ENCODE data around the gene IRGQ.
"Not testable (repeated sequence)": the region's sequence is repeated elsewhere in the genome, so short reads cannot be mapped to it uniquely, and the experiment has no call there.

Gene IRGQ

DNA sequence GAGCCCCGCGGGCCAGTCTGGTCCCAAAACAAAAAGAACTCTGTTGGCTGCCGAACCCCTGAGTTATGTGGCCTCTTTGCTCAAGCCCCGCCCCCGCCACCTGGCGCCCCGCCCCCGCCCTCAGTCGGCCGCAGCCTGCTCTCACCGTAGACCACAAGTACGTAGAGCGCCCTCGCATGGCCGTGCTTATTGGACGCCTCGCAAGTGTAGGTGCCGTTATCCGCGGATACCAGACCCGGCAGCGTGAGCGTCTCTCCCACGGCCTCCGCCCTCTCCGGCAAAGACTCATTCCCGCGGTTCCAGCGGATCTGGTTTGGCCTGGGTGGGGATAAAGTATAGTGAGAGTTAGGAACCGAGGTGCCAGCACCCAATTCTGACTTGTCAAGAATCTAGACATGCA lies 29.0 kb upstream of the IRGQ start:
- no peak for DNase-seq

DNA sequence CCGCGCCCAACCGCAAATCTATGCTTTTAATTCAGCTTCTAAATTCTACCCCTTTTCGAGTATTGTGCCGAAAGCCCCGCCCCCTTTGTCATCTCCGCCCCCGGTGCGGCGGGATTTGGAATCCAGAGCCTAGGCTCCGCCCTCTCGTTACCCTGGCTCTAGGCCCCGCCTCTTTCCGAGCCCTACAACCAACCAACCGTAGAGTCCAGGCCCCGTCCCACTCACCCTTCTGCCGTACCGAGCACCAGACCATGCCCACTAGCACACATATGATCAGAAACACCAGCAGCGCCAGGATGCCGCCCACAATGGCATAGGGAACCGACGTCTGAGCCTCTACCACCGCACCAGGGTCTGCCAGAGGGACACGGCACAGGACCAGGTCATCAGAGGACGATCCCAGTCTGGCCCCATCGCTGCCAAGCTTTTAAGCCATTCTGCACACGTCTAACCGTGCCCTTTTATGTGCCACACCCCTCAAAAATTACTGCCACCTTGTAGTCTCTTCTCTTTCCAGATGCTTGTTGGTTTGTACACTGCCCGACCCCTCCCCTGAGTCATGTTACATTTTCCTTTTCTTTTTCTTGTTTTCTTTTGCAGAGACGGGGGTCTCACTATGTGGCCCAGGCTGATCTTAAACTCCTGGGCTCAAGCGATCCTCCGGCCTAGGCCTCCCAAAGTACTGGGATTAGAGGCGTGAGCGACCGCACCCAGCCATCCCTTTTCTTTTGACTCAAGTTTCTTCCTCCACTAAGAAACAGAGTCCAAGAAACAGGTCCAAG lies 28.1 kb upstream of the IRGQ start:
- no peak for DNase-seq

DNA sequence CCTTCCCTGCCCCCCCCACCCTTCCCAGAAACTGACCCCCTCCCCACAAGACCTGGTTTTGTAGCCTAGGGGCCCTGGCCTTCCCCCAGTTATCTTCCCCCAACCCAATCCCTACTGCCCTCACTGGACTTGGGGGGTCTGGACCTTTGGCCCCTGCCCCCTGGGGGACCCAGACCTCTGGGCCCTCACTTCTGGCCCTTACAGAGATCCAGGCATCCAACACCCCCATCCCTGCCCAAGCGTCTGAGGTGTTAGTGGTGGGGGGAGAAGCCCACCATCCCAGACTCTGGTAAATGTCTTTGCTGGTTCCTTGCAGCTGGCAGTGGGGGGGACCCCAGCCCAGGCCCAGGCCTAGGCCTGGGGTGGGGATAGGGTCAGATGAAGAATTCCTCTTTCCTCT lies 27.0 kb upstream of the IRGQ start:
- no peak for DNase-seq

DNA sequence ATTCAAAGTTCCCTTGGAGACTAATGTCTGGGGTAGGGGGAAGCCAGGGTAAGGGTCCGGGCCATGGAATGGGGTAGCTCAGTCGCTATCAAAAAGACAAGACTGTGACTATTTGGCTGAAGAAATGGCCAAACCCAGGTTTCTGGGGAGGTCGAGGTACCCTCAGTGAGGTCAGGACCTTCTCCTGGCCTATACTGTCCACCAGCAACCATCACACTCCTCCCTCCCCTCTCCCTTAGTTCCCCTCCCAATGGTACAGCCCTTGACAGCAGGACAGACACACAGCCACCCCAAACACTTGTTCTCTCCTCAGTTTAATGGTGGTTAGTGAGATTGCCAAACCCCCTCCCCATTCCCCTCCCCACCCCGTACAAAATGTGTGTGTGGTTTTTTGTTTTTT lies 26.1 kb upstream of the IRGQ start:
- DNase-seq: no peak

DNA sequence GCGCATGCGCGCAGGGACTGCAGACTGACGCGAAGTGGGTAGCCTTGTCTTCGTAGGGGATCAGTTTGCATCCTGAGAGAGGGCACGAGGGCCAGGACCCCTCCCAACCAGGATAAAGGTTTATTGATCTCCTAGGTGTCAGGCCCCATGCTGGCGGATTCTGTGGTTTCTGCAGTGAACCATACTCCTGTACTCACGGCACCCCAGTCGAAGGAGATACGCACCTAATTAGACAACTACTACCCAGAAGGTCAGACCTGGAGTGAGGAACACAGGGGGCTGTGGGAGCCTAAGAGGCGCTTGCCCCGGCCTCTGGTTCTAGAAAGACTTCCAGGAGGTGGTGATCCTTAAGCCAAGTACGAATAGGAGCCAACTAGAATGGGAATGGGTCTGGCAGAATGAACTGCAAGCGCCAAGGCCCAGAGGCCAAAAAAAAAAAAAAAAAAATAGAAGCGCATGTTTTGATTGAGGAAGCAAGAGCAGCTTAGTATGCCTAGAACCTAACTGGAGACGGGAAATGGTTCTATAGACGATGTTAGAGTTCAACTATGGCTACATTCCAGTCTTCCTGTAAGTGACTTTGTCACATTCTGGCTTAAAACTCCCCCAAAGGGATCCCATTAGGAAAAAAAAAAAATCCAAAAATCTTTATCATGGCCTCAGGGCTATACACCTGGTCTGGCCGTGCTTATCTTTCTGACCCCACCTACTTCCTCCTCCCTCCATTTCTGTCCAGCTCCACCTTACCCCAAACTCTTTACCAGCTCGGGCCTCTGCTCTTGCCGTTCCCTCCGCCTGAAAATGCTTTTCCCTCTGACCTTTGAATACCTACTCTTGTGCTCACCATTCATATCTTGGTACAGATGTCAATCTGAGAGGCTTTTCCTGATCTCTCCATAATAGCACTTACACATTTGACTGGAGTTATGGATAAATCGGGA lies 24.4 kb upstream of the IRGQ start:
- no peak for DNase-seq

DNA sequence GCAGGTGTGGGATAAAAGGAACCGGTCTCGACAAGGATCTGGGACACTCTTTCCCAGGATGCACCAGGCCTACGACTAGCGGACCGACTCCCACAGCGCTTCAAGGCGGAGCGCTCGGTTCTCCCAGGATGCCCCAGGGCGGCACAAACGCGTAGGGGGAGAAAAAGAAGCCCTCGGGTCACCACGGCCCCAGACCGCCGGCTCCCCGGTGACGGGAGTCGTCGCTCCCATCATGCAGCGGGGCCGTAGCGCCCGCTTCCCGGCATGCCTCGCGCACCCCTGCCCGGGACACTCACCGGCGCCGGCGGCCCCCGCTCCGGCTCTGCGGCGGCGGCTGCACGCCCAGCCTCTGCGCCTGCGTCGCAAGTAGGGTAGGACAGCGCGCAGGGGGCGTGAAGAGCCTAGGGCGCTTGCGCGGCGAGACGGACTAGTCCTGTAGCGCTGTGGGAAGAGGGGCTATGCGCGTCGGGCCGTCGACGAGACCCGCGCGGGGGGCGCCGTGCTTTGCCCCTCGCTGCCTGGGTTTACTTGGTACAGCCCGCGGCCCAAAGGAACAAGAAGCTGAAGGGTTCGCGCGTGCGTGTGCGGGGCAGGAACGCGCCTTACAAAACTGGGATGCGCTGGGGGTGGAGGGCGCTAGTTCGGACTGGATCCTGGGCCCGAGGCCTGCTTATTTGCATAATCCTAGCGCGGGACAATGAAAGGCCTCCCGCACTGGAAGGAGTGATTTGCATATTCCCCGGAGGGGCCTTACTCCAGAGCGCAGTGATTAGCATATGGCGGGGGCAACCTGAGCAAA lies 23.5 kb upstream of the IRGQ start, which contains the start of gene ZNF428:
TSS of gene ZNF428 (minus strand) at position 368 of the 799 bp plus-strand sequence. CDS start 5,325 bp downstream, outside the sequence.
- DNase-seq: peak; percentile 94 to 96 (median 95)

DNA sequence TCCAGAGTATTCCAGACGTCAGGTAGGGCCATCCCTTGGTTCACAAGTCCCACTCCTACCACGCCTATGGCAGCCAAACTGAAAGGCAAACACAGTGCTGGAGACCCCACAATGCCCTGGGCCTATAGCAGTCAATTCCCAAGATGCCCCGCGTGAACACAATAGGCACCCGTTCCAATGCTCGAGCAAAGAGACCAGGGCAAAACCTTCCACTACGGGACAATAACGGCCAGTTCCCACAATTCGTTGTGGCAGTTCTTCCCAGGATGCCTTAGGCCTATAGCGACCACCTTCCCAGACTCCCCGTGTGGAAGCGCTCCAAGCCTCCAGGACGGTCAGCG lies 23.0 kb upstream of the IRGQ start:
- peak in 2 of 3 experiments; percentile 73 to 88 for DNase-seq

DNA sequence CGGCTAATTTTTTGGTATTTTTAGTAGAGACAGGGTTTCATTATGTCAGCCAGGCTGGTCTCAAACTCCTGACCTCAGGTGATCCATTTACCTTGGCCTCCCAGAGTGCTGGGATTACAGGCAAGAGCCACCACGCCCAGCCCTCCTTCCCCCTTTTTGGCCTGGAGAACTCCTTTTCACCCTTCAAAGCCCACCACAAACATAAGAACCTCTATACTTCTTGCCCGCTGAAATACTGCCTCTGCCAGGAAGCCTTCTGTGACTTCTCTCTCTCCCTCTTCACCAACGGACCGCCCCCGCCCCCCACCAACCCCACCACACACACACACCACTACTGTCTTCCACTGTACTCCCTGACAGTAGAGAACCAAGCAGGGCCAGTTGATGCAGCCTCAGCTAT lies 21.0 kb upstream of the IRGQ start:
- no peak for DNase-seq

DNA sequence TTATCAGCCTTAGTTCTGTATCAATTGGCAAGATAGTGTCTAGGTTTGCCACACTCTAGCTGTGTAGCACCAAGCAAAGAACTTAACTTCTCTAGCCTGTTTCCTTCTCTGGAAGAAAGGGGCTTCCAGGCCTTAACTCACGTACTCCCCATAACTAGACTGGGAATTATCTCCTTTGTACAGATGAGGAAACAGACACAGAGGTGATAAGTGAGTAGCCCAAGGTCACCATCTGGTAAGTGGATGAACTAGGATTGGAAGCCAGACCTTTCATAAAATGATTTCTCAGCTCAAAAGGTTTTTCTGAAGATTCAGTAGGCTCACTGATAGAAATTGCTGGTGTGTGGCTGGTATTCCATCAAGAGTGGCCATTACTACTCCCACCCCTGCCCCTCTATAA lies 20.4 kb upstream of the IRGQ start:
- no peak for DNase-seq

DNA sequence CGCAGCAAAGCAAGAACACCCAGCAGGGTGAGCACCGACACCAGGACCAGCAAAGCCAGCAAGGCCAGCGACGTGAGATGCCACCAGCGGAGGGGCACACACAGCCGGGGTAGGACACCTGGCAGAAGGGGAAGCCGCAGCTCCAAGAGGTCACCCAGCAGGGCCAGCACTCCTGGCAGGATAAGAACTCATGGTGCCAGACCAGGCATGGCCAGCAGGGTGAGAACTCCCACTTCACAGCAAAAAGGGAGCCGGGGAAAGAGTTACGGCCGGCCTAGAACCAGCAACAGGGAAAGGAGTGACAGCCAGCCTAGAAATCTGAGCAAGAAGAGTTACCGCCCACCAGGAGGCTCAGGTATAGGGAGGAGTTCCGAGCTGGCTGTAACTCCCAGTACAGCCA lies 16.4 kb upstream of the IRGQ start:
- no peak for DNase-seq

DNA sequence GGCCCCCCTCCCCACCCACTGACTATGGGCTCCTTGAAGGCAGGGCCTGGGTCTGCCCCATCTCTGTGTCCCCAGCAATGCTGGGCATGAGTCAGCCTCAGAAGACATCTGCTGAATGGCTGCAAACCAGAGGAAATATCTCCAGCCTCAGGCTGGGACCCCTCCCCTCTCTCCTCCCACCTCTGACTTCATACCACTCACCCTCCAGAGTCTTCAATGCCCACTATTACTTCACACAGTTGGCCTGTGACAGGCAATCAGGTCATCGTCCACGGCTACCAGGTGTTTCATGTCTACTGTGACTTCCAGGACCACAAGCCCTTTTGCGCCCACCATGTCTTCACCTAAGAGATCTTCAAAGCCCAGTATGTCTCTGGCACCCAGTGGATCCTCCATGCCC lies 15.9 kb upstream of the IRGQ start, which contains the start of gene SRRM5:
TSS of gene SRRM5 (plus strand) at position 301 of the 400 bp plus-strand sequence. CDS start at position 335, 34 bp downstream.
- no peak for DNase-seq

DNA sequence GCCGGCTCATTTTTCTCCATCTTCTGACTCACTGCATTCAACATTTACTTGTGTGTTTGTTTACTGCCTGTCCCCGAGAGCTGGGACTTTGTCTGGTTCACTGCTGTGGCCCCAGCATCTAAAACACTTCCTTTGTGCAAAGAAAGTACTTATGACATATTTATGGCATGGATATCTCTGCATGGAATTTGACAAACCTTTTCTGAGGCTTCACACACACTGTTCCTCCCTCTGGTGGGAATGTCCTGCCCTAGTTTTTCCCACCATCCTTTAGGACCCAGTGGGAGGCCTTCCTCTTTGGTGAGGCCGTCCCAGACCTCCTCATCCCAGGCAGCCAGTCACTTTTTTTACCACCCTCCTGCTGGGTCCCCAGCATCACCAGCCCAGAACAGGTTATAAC lies 14.6 kb upstream of the IRGQ start:
- DNase-seq: no peak

DNA sequence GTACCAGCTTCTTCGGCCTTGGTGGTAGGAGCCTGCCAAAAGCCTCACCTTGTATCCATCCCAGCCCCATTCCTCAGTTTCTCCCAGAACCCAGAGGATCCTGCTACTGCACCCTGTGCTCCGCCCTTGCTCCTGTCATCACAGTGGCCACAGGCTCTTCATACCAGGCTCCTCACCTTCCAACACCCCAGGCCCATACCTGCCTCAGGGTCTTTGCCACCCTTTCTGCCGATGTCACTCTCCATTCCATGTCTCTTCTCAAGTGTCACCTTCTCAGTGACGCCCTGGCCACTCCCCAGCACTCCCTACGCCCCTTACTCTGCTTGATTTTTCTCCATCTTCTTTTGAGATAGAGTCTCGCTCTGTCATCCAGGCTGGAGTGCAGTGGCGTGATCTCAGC lies 13.9 kb upstream of the IRGQ start:
- no peak for DNase-seq

DNA sequence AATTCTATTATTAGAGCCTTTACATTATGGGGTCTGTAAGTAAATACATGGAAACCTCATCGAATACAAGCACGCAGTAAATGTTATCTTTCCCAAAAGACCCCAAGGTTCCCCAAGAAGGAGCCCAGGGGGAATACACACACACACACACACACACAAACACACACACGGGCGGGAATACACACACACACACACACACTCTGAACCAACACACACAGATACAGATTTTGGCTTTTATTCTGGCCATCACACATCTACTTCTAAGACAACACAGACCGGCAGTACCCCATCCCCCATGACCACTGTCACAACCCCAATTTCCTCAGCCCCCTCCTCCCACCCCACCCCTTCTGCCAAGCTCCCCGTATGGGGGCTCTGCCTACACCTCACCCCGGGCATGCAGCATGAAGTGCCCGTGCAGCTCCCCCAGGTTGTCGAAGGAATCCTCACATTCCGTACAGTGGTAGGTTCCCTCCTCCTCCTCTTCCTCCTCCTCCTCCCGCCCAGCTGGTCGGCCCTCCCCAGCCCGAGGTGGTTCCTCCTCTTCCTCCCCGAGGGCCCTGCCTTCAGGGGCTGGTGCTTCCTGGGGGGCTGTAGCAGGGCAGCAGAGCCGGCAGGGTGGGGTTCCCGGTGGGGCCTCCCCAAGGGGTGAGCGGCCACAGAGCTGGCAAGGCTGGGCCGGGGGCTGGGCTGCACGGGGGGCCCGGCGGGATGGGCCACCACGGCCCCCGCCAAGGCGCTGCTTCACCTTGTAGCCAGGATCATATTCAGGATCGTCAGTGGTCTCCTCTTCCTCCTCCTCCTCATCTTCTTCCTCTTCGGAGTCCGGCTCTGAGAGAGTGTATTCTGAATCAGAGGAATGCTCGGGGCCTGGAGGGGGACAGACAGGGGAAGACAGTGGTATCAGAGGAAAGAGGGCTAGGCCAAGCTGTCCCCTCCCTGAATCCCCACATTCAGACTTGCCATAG lies 11.6 kb upstream of the IRGQ start:
- DNase-seq: no peak

DNA sequence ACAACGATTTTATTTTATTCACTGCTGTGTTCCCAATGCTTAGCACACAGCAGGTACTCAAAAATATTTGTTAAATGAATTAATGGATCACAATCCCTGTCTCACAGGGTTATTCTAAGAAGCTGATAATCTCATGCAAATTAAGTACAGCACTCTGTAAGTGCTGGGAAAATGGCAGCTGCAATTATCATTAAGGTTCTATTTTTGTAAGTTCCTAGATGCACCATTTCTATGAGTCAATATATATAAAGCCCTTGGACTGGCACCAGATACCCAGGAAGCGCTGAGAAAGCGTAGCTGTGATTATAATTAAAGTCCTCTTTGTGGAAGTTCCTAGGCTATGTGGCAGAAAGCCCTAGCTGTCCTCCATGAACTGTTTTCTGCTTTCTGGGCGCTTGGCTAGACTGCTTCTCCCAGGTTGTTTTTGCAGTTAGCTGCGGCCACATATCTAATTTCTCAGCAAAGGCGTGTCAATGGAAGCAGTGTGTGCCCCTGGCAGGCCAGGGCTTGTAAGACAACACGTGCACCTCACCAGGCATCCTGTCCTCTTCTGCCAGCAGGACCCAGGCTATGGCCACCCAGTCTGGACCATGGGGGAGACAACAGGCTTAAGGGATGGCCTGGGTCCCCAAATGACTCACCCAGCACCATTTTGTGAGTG lies 10.8 kb upstream of the IRGQ start:
- DNase-seq: no peak

DNA sequence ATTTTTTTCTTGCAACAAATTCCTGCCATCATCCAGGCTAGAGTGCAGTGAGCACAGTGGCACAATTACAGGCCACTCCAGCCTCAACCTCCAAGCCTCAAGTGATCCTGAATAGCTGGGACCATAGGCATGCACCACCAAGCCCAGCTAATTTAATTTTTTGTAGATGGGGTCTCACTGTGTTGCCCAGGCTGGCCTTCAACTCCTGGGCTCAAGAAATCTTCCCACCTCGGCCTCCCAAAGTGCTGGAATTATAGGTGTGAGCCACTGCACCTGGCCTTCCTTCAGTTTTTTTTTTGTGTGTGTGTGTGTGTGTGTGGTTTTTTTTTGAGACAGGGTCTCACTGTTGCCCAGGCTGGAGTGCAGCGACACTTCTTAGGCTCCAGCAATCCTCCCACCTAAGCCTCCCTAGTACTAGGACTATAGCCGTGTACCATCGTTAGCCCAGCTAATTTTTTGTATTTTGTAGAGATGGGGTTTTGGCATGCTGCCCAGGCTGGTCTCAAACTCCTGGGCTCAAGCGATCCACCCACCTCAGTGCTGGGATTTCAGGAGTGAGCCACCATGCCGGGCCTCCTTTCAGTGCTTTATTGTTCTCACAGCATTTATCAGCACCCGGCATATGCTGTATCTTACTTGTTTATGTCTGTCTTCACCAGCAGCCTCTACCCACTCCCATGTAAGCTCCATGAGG lies 10.1 kb upstream of the IRGQ start:
- DNase-seq: peak in 1 of 3 experiments; percentile 4

DNA sequence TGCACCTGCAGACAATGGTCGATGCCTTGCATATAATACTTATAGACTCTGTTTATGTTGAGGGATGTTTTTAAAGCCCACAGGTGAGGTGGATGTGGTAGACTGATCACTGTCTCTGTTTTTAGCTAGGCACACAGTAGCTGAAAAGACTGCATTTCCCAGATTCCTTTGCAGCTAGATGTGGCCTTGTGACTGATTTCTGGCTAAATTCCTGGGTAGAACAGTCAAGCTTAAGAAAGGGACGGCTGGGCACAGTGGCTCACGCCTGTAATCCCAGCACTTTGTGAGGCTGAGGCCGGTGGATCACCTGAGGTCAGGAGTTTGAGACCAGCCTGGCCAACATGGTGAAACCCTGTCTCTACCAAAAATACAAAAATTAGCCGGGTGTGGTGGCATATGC lies 4.4 kb upstream of the IRGQ start:
- DNase-seq: not testable (repeated sequence)

DNA sequence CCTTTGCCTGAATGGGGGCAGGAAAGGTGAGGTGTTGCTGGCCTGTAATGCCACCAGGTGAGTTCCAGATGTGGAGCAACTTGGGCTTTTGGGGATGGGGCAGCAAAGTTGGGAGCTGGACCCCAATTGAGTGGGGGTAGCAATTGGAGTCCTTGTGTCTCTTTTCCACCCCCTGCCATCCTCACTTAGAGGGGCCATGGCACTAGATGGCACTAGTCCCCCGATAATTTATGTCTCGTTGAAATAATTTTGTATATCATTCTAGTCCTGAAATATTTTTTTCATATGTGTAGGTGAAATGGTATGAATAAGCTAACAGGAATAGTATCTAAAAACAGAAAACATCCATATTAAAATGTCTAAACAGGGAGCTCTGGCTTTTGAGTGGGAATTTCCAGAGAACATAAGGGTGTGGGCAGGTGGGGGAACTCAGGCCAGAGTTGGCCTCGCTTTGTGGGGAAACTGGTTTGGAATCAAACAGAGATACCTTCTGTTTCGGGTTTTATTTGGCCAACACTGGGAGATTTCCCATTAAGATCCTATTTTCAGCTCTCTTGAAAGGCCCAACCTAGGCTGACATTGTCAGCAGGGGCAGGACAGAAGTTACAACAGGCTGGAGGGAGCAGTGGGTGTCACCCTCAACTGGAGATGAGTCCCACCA lies 3.8 kb upstream of the IRGQ start:
- no peak for DNase-seq

DNA sequence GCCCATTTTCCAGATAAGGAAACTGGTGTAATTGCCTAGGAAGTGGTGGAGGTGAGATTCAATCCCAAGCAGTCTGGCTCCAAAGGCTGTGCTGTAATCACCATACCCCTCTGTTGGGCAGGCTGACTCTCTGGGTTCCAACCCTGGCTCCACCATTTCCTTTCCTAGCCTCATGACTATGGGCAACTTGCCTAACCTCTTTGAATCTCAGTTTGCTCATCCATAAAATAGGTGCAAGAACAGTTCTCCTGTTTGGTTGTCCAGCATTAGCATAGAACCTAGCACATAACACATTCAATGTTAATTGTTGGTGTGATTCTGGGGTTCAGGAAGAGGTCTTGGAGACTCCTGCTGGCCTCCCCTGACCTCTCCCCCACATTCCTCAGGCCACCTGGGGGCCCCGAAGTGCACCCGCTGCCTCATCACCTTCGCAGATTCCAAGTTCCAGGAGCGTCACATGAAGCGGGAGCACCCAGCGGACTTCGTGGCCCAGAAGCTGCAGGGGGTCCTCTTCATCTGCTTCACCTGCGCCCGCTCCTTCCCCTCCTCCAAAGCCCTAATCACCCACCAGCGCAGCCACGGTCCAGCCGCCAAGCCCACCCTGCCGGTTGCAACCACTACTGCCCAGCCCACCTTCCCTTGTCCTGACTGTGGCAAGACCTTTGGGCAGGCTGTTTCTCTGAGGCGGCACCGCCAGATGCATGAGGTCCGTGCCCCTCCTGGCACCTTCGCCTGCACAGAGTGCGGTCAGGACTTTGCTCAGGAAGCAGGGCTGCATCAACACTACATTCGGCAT lies 2.7 kb upstream of the IRGQ start:
- no peak for DNase-seq
